ENCODE measurements around the gene CLDN7. TPM values are rescaled to one million over a fixed set of nuclear protein-coding genes. Genes with fewer than 3 reads are reported as not detected.

CLDN7 gene
- total RNA-seq, 1 donor from 2014 or later: 0.27 TPM

GRCh38 chr17:7236808-7237207 lies 25.5 kb downstream of the CLDN7 start:
- Mint-ChIP-seq H3K4me3 (ENCODE audit: unreplicated experiment) (peak overlapping the region; percentile 99), H3K36me3 (ENCODE audit: unreplicated experiment) (peaks cover 36% of the 10 kb centered on the region), H3K27ac (ENCODE audit: unreplicated experiment) (peak overlapping the region; percentile 68), H3K27me3 (ENCODE audit: unreplicated experiment) (no peaks in the 10 kb centered on the region), H3K4me1 (ENCODE audit: unreplicated experiment) (peaks cover 64% of the 10 kb centered on the region), H3K9me3 (ENCODE audit: unreplicated experiment) (no peaks in the 10 kb centered on the region)
- no peak for TF ChIP-seq CTCF (IDR thresholded peaks at IDR 0.05)
- DNase-seq (ENCODE audit: extremely low spot score, unreplicated experiment): no peak

DNA sequence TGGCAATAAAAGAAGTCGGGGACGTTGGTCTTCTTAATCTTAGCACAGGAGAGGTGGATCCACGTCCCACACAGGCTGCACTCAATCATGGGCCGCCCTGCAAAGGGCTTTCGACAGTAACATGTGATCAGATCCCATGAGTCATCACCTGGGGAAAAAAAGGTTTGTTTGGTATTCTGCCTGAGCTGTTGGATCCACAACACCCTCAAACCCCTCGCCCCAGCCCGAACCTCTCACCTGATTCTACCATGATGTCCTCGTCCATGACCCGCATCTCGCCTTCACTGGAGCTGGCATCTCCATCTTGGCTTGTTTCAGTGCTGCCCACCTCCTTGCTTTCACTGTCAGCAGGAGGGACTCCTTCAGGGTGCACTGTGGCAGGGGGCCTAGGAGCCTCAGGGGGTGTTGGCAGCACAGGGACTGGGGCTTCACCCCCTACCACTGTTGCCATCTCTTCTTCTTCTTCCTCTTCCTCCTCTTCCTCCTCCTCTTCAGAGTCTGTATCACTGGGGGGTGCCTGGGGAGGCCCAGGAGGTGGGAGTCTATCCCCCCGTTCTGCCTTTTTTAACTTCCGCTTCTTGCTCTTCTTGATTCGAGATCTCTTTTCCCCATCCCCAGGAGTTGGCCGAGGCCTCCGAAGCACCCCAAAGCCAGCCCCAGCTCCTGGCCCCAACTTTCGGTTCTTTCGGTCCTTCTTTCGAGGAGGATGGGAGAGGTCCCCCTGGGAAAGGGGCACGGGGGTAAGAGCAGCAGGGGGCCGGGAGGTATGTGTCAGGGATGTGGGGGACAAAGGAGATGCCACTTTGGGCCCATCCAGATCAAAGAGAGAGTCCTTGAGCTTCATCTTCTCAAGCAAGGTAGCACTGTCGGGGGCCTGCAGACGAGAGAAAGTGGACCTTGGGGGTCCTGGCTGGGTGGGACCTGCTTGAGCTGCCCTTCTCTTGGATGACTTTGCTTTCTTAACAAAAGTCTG lies 26.3 kb downstream of the CLDN7 start:
- no peak for TF ChIP-seq CTCF (IDR thresholded peaks at IDR 0.05)
- H3K36me3 Mint-ChIP-seq (ENCODE audit: unreplicated experiment): peaks cover 27% of the 10 kb centered on the region
- H3K4me3 Mint-ChIP-seq (ENCODE audit: unreplicated experiment): peak overlapping the region; percentile 50
- H3K27me3 Mint-ChIP-seq (ENCODE audit: unreplicated experiment): no peaks in the 10 kb centered on the region
- H3K27ac Mint-ChIP-seq (ENCODE audit: unreplicated experiment): peak overlapping the region; percentile 97
- peaks cover 61% of the 10 kb centered on the region for H3K4me1 Mint-ChIP-seq (ENCODE audit: unreplicated experiment)
- H3K9me3 Mint-ChIP-seq (ENCODE audit: unreplicated experiment): no peaks in the 10 kb centered on the region
- no peak for DNase-seq (ENCODE audit: extremely low spot score, unreplicated experiment)

- H3K4me1 Mint-ChIP-seq (ENCODE audit: unreplicated experiment): peaks cover 50% of the 10 kb centered on the region
- H3K36me3 Mint-ChIP-seq (ENCODE audit: unreplicated experiment): peaks cover 31% of the 10 kb centered on the region
- H3K27me3 Mint-ChIP-seq (ENCODE audit: unreplicated experiment): no peaks in the 10 kb centered on the region
- no peak for TF ChIP-seq CTCF (IDR thresholded peaks at IDR 0.05)
- peak within 1 kb of the TSS; percentile 95 for H3K4me3 Mint-ChIP-seq (ENCODE audit: unreplicated experiment)
- peak; percentile 98 for DNase-seq (ENCODE audit: extremely low spot score, unreplicated experiment)
- H3K9me3 Mint-ChIP-seq (ENCODE audit: unreplicated experiment): no peaks in the 10 kb centered on the region
- H3K27ac Mint-ChIP-seq (ENCODE audit: unreplicated experiment): peak within 1 kb of the TSS; percentile 97
Measured at GRCh38 chr17:7234083-7234951, 28.0 kb downstream of the CLDN7 start, which contains the start of gene DVL2. Gene DVL2, minus strand, starts transcription at chr17:7234517. Its CDS starts 255 bp downstream, at chr17:7234262.

GRCh38 chr17:7233701-7234082 lies 28.6 kb downstream of the CLDN7 start:
- Mint-ChIP-seq H3K4me3 (ENCODE audit: unreplicated experiment) (peak overlapping the region; percentile 95), H3K27ac (ENCODE audit: unreplicated experiment) (peak overlapping the region; percentile 97), H3K27me3 (ENCODE audit: unreplicated experiment) (no peaks in the 10 kb centered on the region), H3K4me1 (ENCODE audit: unreplicated experiment) (peaks cover 50% of the 10 kb centered on the region), H3K9me3 (ENCODE audit: unreplicated experiment) (no peaks in the 10 kb centered on the region), H3K36me3 (ENCODE audit: unreplicated experiment) (peaks cover 36% of the 10 kb centered on the region)
- no peak for DNase-seq (ENCODE audit: extremely low spot score, unreplicated experiment)
- TF ChIP-seq CTCF (IDR thresholded peaks at IDR 0.05): no peak
